ENCODE data around the gene PDE3A. TPM values are rescaled to one million over a fixed set of nuclear protein-coding genes. Genes with fewer than 3 reads are reported as not detected.

PDE3A gene
- total RNA-seq, 1 experiment from 2014 or later, result 2.8 TPM

DNA sequence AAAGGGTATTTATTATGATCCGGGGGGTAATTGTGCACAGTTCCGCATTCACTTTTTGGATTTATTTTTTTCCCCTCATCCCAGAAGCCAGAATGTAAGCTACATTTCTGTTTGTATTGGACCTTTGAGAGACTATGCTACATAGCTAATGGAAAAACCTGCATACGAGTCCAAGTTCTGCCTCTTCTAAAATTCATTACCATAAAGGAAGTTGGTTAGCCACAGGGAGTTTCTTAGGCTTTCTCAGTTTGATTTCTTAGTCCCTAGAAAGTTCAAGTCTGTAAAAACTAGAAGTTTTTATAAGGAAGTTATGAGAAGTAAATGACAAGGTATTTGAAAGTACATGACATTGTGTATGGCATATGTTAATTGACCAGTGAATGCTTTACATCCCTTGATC lies 138.7 kb downstream of the PDE3A start:
- Mint-ChIP-seq H3K9me3 (no peaks in the 10 kb centered on the region), H3K27me3 (ENCODE audit: low read depth) (no peaks in the 10 kb centered on the region), H3K4me1 (peaks cover 7% of the 10 kb centered on the region; the same call in 1 of the 2 replicates), H3K27ac (no peak overlapping the region), H3K36me3 (no peaks in the 10 kb centered on the region), H3K4me3 (no peak overlapping the region)
- DNase-seq (ENCODE audit: low spot score), result no peak
- ChIA-PET POLR2A (no interaction called here), CTCF (interaction anchor here (1.3 kb wide), 1 partner anchor 42 kb away, joined by 5 read pairs; no protein-coding TSS in a partner anchor)
- no peak for ATAC-seq
- TF ChIP-seq, protein P1, sequence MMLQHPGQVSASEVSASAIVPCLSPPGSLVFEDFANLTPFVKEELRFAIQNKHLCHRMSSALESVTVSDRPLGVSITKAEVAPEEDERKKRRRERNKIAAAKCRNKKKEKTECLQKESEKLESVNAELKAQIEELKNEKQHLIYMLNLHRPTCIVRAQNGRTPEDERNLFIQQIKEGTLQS (CRISPR knock-in tag; conservative IDR thresholded peaks at IDR 0.05), result no peak
- TF ChIP-seq, protein P2, sequence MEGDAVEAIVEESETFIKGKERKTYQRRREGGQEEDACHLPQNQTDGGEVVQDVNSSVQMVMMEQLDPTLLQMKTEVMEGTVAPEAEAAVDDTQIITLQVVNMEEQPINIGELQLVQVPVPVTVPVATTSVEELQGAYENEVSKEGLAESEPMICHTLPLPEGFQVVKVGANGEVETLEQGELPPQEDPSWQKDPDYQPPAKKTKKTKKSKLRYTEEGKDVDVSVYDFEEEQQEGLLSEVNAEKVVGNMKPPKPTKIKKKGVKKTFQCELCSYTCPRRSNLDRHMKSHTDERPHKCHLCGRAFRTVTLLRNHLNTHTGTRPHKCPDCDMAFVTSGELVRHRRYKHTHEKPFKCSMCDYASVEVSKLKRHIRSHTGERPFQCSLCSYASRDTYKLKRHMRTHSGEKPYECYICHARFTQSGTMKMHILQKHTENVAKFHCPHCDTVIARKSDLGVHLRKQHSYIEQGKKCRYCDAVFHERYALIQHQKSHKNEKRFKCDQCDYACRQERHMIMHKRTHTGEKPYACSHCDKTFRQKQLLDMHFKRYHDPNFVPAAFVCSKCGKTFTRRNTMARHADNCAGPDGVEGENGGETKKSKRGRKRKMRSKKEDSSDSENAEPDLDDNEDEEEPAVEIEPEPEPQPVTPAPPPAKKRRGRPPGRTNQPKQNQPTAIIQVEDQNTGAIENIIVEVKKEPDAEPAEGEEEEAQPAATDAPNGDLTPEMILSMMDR (IDR thresholded peaks at IDR 0.05), result no peak
- TF ChIP-seq NR2C2 (CRISPR knock-in tag; IDR thresholded peaks at IDR 0.05) (no peak), KAT7 (CRISPR knock-in tag; IDR thresholded peaks at IDR 0.05; ENCODE audit: borderline replicate concordance) (no peak)

DNA sequence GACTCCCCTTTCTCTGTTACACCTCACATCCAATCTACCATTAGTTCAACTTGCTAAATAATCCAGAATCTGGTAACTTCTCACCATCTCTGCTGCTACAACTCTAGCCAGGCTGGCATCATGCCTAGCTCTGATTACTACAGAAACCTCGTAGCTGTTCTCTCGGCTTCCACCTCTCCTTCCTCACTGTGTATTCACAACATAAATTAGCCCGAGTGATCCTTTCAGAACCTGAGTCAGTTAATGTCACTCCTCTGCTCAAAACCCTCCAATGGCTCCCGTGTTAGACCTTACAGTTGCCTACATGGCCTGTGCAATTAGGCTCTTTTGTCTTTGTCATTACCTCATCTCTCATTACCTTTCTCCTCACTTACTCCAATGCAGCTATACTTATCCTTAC lies 139.4 kb downstream of the PDE3A start:
- ChIA-PET CTCF (no interaction called here), POLR2A (no interaction called here)
- no peaks in the 10 kb centered on the region for H3K9me3 Mint-ChIP-seq
- no peak for ATAC-seq
- H3K27me3 Mint-ChIP-seq (ENCODE audit: low read depth), result no peaks in the 10 kb centered on the region
- DNase-seq (ENCODE audit: low spot score), result no peak
- no peak overlapping the region for H3K4me3 Mint-ChIP-seq
- H3K36me3 Mint-ChIP-seq, result no peaks in the 10 kb centered on the region
- H3K27ac Mint-ChIP-seq, result no peak overlapping the region
- peaks cover 7% of the 10 kb centered on the region; the same call in 1 of the 2 replicates for H3K4me1 Mint-ChIP-seq
- TF ChIP-seq, protein P3, sequence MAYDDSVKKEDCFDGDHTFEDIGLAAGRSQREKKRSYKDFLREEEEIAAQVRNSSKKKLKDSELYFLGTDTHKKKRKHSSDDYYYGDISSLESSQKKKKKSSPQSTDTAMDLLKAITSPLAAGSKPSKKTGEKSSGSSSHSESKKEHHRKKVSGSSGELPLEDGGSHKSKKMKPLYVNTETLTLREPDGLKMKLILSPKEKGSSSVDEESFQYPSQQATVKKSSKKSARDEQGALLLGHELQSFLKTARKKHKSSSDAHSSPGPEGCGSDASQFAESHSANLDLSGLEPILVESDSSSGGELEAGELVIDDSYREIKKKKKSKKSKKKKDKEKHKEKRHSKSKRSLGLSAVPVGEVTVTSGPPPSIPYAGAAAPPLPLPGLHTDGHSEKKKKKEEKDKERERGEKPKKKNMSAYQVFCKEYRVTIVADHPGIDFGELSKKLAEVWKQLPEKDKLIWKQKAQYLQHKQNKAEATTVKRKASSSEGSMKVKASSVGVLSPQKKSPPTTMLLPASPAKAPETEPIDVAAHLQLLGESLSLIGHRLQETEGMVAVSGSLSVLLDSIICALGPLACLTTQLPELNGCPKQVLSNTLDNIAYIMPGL (CRISPR knock-in tag; IDR thresholded peaks at IDR 0.05), result no peak
- TF ChIP-seq, protein P4, sequence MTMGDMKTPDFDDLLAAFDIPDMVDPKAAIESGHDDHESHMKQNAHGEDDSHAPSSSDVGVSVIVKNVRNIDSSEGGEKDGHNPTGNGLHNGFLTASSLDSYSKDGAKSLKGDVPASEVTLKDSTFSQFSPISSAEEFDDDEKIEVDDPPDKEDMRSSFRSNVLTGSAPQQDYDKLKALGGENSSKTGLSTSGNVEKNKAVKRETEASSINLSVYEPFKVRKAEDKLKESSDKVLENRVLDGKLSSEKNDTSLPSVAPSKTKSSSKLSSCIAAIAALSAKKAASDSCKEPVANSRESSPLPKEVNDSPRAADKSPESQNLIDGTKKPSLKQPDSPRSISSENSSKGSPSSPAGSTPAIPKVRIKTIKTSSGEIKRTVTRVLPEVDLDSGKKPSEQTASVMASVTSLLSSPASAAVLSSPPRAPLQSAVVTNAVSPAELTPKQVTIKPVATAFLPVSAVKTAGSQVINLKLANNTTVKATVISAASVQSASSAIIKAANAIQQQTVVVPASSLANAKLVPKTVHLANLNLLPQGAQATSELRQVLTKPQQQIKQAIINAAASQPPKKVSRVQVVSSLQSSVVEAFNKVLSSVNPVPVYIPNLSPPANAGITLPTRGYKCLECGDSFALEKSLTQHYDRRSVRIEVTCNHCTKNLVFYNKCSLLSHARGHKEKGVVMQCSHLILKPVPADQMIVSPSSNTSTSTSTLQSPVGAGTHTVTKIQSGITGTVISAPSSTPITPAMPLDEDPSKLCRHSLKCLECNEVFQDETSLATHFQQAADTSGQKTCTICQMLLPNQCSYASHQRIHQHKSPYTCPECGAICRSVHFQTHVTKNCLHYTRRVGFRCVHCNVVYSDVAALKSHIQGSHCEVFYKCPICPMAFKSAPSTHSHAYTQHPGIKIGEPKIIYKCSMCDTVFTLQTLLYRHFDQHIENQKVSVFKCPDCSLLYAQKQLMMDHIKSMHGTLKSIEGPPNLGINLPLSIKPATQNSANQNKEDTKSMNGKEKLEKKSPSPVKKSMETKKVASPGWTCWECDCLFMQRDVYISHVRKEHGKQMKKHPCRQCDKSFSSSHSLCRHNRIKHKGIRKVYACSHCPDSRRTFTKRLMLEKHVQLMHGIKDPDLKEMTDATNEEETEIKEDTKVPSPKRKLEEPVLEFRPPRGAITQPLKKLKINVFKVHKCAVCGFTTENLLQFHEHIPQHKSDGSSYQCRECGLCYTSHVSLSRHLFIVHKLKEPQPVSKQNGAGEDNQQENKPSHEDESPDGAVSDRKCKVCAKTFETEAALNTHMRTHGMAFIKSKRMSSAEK (CRISPR knock-in tag; IDR thresholded peaks at IDR 0.05; ENCODE audit: borderline replicate concordance), result no peak
- TF ChIP-seq ZNF396 (CRISPR knock-in tag; IDR thresholded peaks at IDR 0.05; ENCODE audit: borderline replicate concordance), result no peak
- TF ChIP-seq RELA (CRISPR knock-in tag; IDR thresholded peaks at IDR 0.05; ENCODE audit: borderline replicate concordance), result no peak
- TF ChIP-seq GRHL2 (CRISPR knock-in tag; IDR thresholded peaks at IDR 0.05; ENCODE audit: insufficient replicate concordance, severe bottlenecking), result no peak
- TF ChIP-seq, protein P5, sequence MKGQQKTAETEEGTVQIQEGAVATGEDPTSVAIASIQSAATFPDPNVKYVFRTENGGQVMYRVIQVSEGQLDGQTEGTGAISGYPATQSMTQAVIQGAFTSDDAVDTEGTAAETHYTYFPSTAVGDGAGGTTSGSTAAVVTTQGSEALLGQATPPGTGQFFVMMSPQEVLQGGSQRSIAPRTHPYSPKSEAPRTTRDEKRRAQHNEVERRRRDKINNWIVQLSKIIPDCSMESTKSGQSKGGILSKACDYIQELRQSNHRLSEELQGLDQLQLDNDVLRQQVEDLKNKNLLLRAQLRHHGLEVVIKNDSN (CRISPR knock-in tag; IDR thresholded peaks at IDR 0.05), result no peak
- TF ChIP-seq, protein P6, sequence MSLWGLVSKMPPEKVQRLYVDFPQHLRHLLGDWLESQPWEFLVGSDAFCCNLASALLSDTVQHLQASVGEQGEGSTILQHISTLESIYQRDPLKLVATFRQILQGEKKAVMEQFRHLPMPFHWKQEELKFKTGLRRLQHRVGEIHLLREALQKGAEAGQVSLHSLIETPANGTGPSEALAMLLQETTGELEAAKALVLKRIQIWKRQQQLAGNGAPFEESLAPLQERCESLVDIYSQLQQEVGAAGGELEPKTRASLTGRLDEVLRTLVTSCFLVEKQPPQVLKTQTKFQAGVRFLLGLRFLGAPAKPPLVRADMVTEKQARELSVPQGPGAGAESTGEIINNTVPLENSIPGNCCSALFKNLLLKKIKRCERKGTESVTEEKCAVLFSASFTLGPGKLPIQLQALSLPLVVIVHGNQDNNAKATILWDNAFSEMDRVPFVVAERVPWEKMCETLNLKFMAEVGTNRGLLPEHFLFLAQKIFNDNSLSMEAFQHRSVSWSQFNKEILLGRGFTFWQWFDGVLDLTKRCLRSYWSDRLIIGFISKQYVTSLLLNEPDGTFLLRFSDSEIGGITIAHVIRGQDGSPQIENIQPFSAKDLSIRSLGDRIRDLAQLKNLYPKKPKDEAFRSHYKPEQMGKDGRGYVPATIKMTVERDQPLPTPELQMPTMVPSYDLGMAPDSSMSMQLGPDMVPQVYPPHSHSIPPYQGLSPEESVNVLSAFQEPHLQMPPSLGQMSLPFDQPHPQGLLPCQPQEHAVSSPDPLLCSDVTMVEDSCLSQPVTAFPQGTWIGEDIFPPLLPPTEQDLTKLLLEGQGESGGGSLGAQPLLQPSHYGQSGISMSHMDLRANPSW (CRISPR knock-in tag; conservative IDR thresholded peaks at IDR 0.05; ENCODE audit: low read depth), result no peak
- TF ChIP-seq, protein P2 (IDR thresholded peaks at IDR 0.05), result no peak
- TF ChIP-seq, protein P7, sequence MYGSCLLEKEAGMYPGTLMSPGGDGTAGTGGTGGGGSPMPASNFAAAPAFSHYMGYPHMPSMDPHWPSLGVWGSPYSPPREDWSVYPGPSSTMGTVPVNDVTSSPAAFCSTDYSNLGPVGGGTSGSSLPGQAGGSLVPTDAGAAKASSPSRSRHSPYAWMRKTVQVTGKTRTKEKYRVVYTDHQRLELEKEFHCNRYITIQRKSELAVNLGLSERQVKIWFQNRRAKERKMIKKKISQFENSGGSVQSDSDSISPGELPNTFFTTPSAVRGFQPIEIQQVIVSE (CRISPR knock-in tag; IDR thresholded peaks at IDR 0.05; ENCODE audit: borderline replicate concordance), result no peak
- TF ChIP-seq, protein P8, sequence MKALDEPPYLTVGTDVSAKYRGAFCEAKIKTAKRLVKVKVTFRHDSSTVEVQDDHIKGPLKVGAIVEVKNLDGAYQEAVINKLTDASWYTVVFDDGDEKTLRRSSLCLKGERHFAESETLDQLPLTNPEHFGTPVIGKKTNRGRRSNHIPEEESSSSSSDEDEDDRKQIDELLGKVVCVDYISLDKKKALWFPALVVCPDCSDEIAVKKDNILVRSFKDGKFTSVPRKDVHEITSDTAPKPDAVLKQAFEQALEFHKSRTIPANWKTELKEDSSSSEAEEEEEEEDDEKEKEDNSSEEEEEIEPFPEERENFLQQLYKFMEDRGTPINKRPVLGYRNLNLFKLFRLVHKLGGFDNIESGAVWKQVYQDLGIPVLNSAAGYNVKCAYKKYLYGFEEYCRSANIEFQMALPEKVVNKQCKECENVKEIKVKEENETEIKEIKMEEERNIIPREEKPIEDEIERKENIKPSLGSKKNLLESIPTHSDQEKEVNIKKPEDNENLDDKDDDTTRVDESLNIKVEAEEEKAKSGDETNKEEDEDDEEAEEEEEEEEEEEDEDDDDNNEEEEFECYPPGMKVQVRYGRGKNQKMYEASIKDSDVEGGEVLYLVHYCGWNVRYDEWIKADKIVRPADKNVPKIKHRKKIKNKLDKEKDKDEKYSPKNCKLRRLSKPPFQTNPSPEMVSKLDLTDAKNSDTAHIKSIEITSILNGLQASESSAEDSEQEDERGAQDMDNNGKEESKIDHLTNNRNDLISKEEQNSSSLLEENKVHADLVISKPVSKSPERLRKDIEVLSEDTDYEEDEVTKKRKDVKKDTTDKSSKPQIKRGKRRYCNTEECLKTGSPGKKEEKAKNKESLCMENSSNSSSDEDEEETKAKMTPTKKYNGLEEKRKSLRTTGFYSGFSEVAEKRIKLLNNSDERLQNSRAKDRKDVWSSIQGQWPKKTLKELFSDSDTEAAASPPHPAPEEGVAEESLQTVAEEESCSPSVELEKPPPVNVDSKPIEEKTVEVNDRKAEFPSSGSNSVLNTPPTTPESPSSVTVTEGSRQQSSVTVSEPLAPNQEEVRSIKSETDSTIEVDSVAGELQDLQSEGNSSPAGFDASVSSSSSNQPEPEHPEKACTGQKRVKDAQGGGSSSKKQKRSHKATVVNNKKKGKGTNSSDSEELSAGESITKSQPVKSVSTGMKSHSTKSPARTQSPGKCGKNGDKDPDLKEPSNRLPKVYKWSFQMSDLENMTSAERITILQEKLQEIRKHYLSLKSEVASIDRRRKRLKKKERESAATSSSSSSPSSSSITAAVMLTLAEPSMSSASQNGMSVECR (CRISPR knock-in tag; IDR thresholded peaks at IDR 0.05; ENCODE audit: borderline replicate concordance), result no peak
